CD14-positive monocyte (primary cell): ENCODE measurements around the gene ILK. TPM values are rescaled to one million over a fixed set of nuclear protein-coding genes. Genes with fewer than 3 reads are reported as not detected.

ENCODE experiments used
- DNase-seq, 3 donors: peaks; one replicate each; pipeline ENCODE4 v3.0.0-alpha.2; 2011 to 2022
- H2AFZ ChIP-seq: 2 replicates; pipeline ENCODE4 v1.6.0; 2012; ENCODE audit warnings: mild to moderate bottlenecking, low read depth, low read length, inconsistent platforms; ENCODE audit not compliant: insufficient read depth, poor library complexity, severe bottlenecking
- H3K27ac ChIP-seq, 2 donors: 1 replicate in 1 of 2; 2 replicates in 1 of 2; pipeline ENCODE4 v1.5.1; 2012 to 2013; ENCODE audit warnings: low read length in 2 of 2, control low read depth in 1 of 2, inconsistent platforms in 1 of 2, low read depth in 1 of 2, mild to moderate bottlenecking in 1 of 2
- H3K27me3 ChIP-seq, 2 donors: one replicate each; pipeline versions ENCODE4 v1.6.0 to v1.6.1; 2011 to 2013; ENCODE audit warnings: low read length in 2 of 2; ENCODE audit not compliant: control insufficient read depth in 2 of 2, insufficient read depth in 2 of 2
- H3K36me3 ChIP-seq, 2 donors: replicated peaks in 1 of 2; 1 replicate in 1 of 2; 2 replicates in 1 of 2; pipeline versions ENCODE4 v1.5.1 to v1.6.1; 2012 to 2013; ENCODE audit warnings: low read length in 2 of 2, control low read depth in 1 of 2, inconsistent platforms in 1 of 2, mild to moderate bottlenecking in 1 of 2; ENCODE audit not compliant: insufficient read depth in 2 of 2, control insufficient read depth in 1 of 2
- H3K4me1 ChIP-seq, 2 donors: 1 replicate in 1 of 2; 2 replicates in 1 of 2; pipeline versions ENCODE4 v1.5.1 to v1.6.1; 2012 to 2013; ENCODE audit warnings: low read length in 2 of 2, control low read depth in 1 of 2, inconsistent platforms in 1 of 2, mild to moderate bottlenecking in 1 of 2, moderate library complexity in 1 of 2; ENCODE audit not compliant: insufficient read depth in 2 of 2, control insufficient read depth in 1 of 2
- H3K4me2 ChIP-seq: replicated peaks from 2 replicates; pipeline ENCODE3; 2012; ENCODE audit warnings: low read length, moderate library complexity, mild to moderate bottlenecking; ENCODE audit not compliant: poor library complexity, severe bottlenecking; ENCODE audit errors: extremely low read depth
- H3K4me3 ChIP-seq, 3 experiments: fragments of 200-600 bp in 1 of 3; sonication (generic) in 1 of 3; replicated peaks in 1 of 3; 1 replicate in 2 of 3; 2 replicates in 1 of 3; pipeline ENCODE4 v1.5.1; 2011 to 2013; ENCODE audit warnings: low read length in 3 of 3, mild to moderate bottlenecking in 3 of 3, control low read depth in 2 of 3, low read depth in 2 of 3, inconsistent platforms in 1 of 3, moderate library complexity in 1 of 3
- H3K79me2 ChIP-seq: 2 replicates; pipeline ENCODE4 v1.6.0; 2012; ENCODE audit warnings: mild to moderate bottlenecking, control low read depth, inconsistent platforms, low read length, moderate library complexity; ENCODE audit not compliant: insufficient read depth
- H3K9ac ChIP-seq: 2 replicates; pipeline ENCODE4 v1.6.0; 2017; ENCODE audit warnings: low read length, mild to moderate bottlenecking; ENCODE audit not compliant: insufficient read depth, poor library complexity, severe bottlenecking
- H3K9me3 ChIP-seq, 2 donors: replicated peaks in 1 of 2; 1 replicate in 1 of 2; 2 replicates in 1 of 2; pipeline versions ENCODE4 v1.5.1 to v1.6.1; 2012 to 2013; ENCODE audit warnings: low read length in 2 of 2, control low read depth in 1 of 2; ENCODE audit not compliant: control insufficient read depth in 1 of 2, insufficient read depth in 1 of 2
- H4K20me1 ChIP-seq: 2 replicates; pipeline ENCODE4 v1.6.0; 2012; ENCODE audit warnings: mild to moderate bottlenecking, low read length, control low read depth, moderate library complexity; ENCODE audit not compliant: insufficient read depth
- H3K27ac Mint-ChIP-seq, 7 donors: one replicate each; pipeline ENCODE4 v1.8.0; 2020; ENCODE audit warnings: mild to moderate bottlenecking in 7 of 7, mixed read lengths in 7 of 7, moderate library complexity in 6 of 7, inconsistent platforms in 2 of 7
- H3K27me3 Mint-ChIP-seq, 3 donors: one replicate each; pipeline ENCODE4 v1.8.0; 2021 to 2022; ENCODE audit warnings: low read depth in 3 of 3, mild to moderate bottlenecking in 3 of 3, mixed read lengths in 3 of 3, moderate library complexity in 3 of 3, inconsistent platforms in 1 of 3
- H3K36me3 Mint-ChIP-seq, 2 donors: one replicate each; pipeline ENCODE4 v1.8.0; 2020; ENCODE audit warnings: mixed read lengths in 2 of 2, inconsistent platforms in 1 of 2, mild to moderate bottlenecking in 1 of 2
- H3K4me1 Mint-ChIP-seq: one replicate; pipeline ENCODE4 v1.8.0; 2020; ENCODE audit warnings: mild to moderate bottlenecking, mixed read lengths
- H3K4me3 Mint-ChIP-seq, 2 donors: one replicate each; pipeline ENCODE4 v1.8.0; 2020; ENCODE audit warnings: mild to moderate bottlenecking in 2 of 2, mixed read lengths in 2 of 2, moderate library complexity in 1 of 2
- H3K9me3 Mint-ChIP-seq, 7 donors: one replicate each; pipeline ENCODE4 v1.8.0; 2020 to 2022; ENCODE audit warnings: mixed read lengths in 7 of 7, mild to moderate bottlenecking in 6 of 7, moderate library complexity in 6 of 7, inconsistent platforms in 2 of 7
- WGBS: methylation state at CpG from one replicate; pipeline ENCODE4 v1.1.5; 2013; ENCODE audit warnings: missing lambda C conversion rate; ENCODE audit not compliant: insufficient coverage; 5-methylcytosine and 5-hydroxymethylcytosine counted together
- intact Hi-C, 2 donors: fragments of 100-400 bp; cut with micrococcal nuclease; formaldehyde crosslinking; loops; one replicate each; pipeline versions ENCODE4 v1.15.0 to v1.15.1; 2023
- polyA plus RNA-seq, 3 donors: library from polyadenylated mRNA; depleted of rRNA in 1 of 3; unstranded in 2 of 3; stranded (reverse) in 1 of 3; fragments of 300-500 nt in 2 of 3; fragments of >200 nt in 1 of 3; fragmentation: Illumina TruSeq in 2 of 3; gene quantifications; 1 replicate in 2 of 3; 2 replicates in 1 of 3; pipeline ENCODE4 v1.2.3, GENCODE V29; 2012 to 2021
- TF ChIP-seq, protein P1 (sequence below): fragments of 200-600 bp; IDR thresholded peaks from one replicate; pipeline ENCODE4 v1.8.0; 2022; ENCODE audit warnings: antibody characterized with exemption, mild to moderate bottlenecking

ILK gene
- polyA plus RNA-seq, 3 donors = 165 to 271 (median 250) TPM

DNA sequence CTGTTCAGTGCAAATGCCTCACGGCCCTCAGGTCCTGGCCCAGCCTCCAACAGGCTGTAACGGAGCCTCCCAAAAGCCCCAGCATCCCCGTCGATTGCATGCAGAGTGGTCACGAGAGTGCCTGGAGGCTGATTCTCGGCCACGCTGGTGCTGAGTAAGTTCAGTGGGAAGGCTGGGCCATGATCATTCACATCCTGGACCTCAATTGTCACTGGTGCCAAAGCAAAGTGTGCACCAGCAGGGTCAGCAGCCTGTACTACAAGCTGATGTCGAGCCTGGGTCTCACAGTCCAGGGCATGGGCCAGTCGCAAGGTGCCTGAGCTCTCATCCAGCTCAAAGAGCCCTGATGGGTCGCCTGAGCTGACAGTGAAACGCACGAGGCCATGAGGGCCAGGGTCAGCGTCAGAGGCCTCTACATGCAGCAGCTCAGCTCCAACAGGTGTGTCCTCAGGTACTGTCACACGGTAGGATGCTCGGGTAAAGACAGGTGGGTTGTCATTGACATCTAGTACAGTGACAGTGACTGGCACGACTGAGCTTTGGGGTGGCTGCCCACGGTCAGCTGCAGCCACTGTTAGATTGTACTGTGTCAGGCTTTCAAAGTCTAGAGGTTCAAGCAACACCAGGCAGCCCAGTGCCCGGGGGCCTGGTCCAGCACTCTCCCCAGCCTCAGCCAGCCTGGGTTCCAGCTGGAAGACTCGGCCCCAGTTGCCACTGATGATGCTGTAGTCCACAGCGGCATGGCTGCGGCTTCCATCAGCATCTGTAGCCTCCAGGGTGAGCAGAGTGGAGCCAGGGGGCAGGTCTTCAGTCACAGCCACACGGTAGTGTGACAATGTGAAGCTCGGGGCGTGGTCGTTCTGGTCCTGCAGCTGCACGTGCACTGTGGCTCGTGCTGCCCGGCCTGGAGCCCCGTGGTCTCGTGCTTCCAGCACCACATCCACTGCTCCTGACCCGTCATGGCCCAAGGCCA is 20.1 kb downstream of the ILK start:
- TF ChIP-seq, protein P1, sequence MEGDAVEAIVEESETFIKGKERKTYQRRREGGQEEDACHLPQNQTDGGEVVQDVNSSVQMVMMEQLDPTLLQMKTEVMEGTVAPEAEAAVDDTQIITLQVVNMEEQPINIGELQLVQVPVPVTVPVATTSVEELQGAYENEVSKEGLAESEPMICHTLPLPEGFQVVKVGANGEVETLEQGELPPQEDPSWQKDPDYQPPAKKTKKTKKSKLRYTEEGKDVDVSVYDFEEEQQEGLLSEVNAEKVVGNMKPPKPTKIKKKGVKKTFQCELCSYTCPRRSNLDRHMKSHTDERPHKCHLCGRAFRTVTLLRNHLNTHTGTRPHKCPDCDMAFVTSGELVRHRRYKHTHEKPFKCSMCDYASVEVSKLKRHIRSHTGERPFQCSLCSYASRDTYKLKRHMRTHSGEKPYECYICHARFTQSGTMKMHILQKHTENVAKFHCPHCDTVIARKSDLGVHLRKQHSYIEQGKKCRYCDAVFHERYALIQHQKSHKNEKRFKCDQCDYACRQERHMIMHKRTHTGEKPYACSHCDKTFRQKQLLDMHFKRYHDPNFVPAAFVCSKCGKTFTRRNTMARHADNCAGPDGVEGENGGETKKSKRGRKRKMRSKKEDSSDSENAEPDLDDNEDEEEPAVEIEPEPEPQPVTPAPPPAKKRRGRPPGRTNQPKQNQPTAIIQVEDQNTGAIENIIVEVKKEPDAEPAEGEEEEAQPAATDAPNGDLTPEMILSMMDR = no peak
- Mint-ChIP-seq H3K9me3 (peaks cover 0 to 2% (median 0%) of the 10 kb centered on the region in 7 donors), H3K4me1 (peaks cover 7% of the 10 kb centered on the region), H3K36me3 (no peaks in the 10 kb centered on the region), H3K27me3 (no peaks in the 10 kb centered on the region), H3K4me3 (no peak overlapping the region), H3K27ac (peak overlapping the region in 1 of 7 donors; percentile 31)
- Histone ChIP-seq H3K4me2 (no peak overlapping the region), H2AFZ (no peak overlapping the region), H3K36me3 (no peaks in the 10 kb centered on the region), H3K27me3 (no peaks in the 10 kb centered on the region), H4K20me1 (no peaks in the 10 kb centered on the region), H3K27ac (no peak overlapping the region), H3K4me3 (no peak overlapping the region), H3K4me1 (peaks cover 26 to 30% of the 10 kb centered on the region in 2 donors), H3K9me3 (no peaks in the 10 kb centered on the region), H3K79me2 (peaks cover 6% of the 10 kb centered on the region), H3K9ac (no peak overlapping the region)
- no peak for DNase-seq
- intact Hi-C loops = no loop called here
- 94% methylated on average over 31 of the region's 31 CpGs for WGBS

DNA sequence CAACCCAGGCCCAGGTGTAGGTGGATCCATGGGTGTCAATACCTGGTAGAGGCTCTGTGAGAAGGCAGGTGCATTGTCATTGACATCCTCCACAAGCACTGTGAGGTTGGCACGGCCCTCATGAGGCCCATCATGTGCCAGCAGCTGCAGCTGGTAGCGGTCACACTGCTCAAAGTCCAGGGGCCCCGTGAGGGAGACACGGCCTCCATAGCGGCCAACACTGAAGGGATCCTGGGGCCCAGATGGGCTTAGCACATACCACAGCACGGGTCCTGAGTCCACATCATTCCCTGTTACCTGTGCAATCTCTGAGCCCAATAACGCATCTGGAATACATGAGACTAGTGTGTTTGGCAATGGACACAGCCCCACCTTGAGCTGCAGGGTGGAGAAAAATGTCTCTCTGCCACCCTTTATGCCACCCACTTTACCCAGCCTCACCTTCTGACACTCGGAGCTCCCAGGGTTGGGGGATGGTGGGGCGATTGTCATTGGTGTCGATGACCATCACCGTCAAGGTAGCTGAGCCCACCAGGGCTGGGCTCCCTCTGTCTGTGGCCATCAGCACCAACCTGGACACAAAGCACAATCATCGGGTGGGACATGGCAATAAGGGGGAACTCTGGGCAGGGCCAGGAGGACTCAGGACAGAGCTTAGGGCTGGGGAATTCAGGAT is 21.7 kb downstream of the ILK start:
- H3K27ac ChIP-seq = no peak overlapping the region
- Mint-ChIP-seq H3K27ac (no peak overlapping the region), H3K9me3 (peaks cover 0 to 6% (median 0%) of the 10 kb centered on the region in 7 donors)

More for the DNA sequence above, 21.7 kb downstream of the ILK start:
- no peak overlapping the region for H3K9ac ChIP-seq
- H3K27me3 ChIP-seq = no peaks in the 10 kb centered on the region
- H3K79me2 ChIP-seq = no peaks in the 10 kb centered on the region
- TF ChIP-seq, protein P1 = no peak
- intact Hi-C loops = no loop called here
- H3K4me1 ChIP-seq = peaks cover 16 to 19% of the 10 kb centered on the region in 2 donors
- H2AFZ ChIP-seq = no peak overlapping the region
- H3K4me2 ChIP-seq = no peak overlapping the region
- Mint-ChIP-seq H3K27me3 (no peaks in the 10 kb centered on the region), H3K4me3 (no peak overlapping the region), H3K4me1 (peaks cover 7% of the 10 kb centered on the region), H3K36me3 (no peaks in the 10 kb centered on the region)
- H3K36me3 ChIP-seq = no peaks in the 10 kb centered on the region
- H3K9me3 ChIP-seq = no peaks in the 10 kb centered on the region
- no peak overlapping the region for H3K4me3 ChIP-seq
- H4K20me1 ChIP-seq = no peaks in the 10 kb centered on the region
- no peak for DNase-seq
- 95% methylated on average over 11 of the region's 12 CpGs for WGBS
